Measurements from ENCODE around the gene DGUOK. TPM values are rescaled to one million over a fixed set of nuclear protein-coding genes. Genes with fewer than 3 reads are reported as not detected.

Gene DGUOK
- total RNA-seq, 2 donors from 2014 or later: 77.4 to 107 TPM

DNA sequence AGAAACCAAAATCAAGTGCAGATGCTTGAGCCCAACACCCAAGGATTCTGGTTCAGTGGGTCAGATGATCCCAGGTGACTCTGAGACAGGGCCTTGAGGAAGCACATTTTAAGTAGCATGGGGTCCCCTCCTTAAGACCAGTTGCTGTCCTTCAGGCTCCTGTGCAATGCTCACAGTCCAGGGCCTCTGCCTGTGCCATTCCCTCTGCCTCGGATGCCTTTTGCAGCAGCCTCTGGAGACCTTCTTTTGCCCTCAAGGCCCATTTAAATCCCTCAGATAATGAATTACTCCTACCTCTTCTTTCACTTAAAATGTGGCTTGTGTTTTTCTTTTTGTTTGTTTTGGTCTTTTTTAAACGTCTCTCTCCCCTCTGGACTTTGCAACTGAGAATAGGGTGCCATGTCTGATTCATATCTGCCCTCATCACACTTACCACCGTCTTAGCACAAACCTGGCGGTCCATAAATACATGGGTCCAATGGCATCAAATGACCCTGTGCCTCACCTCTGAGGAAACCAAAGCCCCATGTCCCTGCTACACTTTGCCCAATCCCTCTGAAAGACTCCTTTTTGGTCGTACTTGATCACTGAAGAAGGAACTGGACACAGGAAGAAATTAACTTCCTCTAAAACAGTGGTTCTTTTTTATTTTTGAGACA, 19.7 kb upstream of the DGUOK start:
- no peak overlapping the region for H3K27ac ChIP-seq
- WGBS: 55% methylated on average over 5 of the region's 5 CpGs
- no peaks in the 10 kb centered on the region for H3K27me3 ChIP-seq (replicated peaks; ENCODE audit: insufficient read depth)
- H3K4me3 ChIP-seq: no peak overlapping the region
- no peak for DNase-seq (ENCODE audit: low spot score)
- H3K9me3 ChIP-seq: no peaks in the 10 kb centered on the region
- no peaks in the 10 kb centered on the region for H3K4me1 ChIP-seq (replicated peaks)
- no peaks in the 10 kb centered on the region for H3K36me3 ChIP-seq
- intact Hi-C loops (cut with DNase I): no loop called here
- TF ChIP-seq POLR2A (IDR thresholded peaks at IDR 0.05) (no peak), POLR2AphosphoS5 (IDR thresholded peaks at IDR 0.05) (no peak)
- TF ChIP-seq, protein P1, sequence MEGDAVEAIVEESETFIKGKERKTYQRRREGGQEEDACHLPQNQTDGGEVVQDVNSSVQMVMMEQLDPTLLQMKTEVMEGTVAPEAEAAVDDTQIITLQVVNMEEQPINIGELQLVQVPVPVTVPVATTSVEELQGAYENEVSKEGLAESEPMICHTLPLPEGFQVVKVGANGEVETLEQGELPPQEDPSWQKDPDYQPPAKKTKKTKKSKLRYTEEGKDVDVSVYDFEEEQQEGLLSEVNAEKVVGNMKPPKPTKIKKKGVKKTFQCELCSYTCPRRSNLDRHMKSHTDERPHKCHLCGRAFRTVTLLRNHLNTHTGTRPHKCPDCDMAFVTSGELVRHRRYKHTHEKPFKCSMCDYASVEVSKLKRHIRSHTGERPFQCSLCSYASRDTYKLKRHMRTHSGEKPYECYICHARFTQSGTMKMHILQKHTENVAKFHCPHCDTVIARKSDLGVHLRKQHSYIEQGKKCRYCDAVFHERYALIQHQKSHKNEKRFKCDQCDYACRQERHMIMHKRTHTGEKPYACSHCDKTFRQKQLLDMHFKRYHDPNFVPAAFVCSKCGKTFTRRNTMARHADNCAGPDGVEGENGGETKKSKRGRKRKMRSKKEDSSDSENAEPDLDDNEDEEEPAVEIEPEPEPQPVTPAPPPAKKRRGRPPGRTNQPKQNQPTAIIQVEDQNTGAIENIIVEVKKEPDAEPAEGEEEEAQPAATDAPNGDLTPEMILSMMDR (IDR thresholded peaks at IDR 0.05): no peak

DNA sequence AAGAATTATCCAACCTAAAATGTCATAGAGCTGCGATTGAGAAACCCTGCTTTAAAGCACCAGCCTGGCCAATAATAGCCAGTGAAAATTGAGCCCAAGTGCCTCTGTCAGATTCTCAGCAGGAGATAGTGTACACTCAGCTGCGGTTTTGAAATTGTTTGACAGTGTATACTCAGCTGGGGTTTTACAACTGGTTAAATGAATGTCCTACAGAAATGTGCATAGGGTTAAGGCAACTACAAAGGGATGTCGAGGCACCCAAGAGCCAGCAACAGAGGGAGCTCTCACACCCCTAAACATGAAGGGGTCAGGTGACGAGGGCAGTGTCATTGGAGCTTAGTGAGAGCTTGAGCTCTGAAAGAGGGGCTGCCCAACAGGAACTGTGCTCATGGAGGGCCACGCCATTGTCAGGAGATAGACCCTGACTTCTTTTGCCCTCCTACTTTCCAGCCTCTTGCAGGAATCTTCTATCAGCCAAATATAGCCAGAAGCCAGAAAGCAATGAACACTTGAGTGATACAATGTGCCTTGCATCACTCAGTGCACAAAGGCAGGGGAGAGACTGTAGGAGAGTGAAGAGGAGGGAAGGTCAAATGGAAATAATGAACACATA, 18.7 kb upstream of the DGUOK start:
- Histone ChIP-seq H3K36me3 (no peaks in the 10 kb centered on the region), H3K27me3 (replicated peaks; ENCODE audit: insufficient read depth) (no peaks in the 10 kb centered on the region), H3K4me1 (replicated peaks) (no peaks in the 10 kb centered on the region), H3K27ac (no peak overlapping the region), H3K9me3 (no peaks in the 10 kb centered on the region), H3K4me3 (no peak overlapping the region)
- 40% methylated on average over 5 of the region's 5 CpGs for WGBS
- TF ChIP-seq, protein P1 (IDR thresholded peaks at IDR 0.05): peak in 1 of 4 experiments; percentile 11
- no peak for TF ChIP-seq POLR2A (IDR thresholded peaks at IDR 0.05)
- peak; percentile 41 for TF ChIP-seq POLR2AphosphoS5 (IDR thresholded peaks at IDR 0.05)
- DNase-seq (ENCODE audit: low spot score): no peak
- intact Hi-C loops (cut with DNase I): no loop called here

DNA sequence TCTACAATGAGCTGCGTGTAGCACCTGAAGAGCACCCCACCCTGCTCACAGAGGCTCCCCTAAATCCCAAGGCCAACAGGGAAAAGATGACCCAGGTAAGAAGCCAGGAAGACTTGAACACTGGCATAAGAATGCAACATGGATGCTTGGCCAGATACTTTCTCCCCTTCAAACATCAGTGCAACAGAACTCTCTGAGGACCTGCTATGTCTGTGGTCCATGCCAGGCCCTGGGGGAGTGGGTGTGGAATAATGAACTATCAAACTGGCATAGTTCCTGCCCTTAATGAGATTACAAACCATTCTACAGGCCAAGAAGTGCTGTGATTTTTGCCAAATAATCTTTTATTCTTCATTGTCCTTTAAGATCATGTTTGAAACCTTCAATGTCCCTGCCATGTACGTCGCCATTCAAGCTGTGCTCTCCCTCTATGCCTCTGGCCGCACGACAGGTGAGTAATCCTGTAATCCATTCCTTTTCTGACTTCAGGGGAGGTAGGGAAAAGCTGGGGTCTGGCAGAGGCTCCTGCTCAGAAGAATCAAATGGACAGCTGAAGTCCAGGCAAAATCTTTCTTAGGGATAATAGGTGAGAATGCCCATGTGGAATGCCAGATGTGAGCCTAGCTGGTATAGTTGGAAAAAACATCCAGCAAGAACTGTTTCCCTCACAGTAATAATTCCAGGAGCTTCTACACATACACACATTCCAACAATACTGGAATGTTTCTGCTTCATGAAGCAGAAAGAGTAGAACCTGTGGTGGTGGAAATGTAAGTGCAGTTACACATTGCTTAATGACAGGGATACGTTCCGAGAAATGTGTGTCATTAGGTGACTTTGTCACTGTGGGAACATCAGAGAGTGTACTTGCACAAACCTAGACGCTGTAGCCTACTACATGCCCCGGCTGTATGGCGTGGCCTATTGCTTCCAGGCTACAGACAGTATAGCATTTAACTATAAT, 17.7 kb upstream of the DGUOK start:
- intact Hi-C loops (cut with DNase I): no loop called here
- H3K4me1 ChIP-seq (replicated peaks): no peaks in the 10 kb centered on the region
- no peaks in the 10 kb centered on the region for H3K9me3 ChIP-seq
- no peaks in the 10 kb centered on the region for H3K27me3 ChIP-seq (replicated peaks; ENCODE audit: insufficient read depth)
- 68% methylated on average over 10 of the region's 10 CpGs for WGBS
- TF ChIP-seq POLR2A (IDR thresholded peaks at IDR 0.05) (no peak), POLR2AphosphoS5 (IDR thresholded peaks at IDR 0.05) (peak; percentile 41)
- TF ChIP-seq, protein P1 (IDR thresholded peaks at IDR 0.05): no peak
- no peak for DNase-seq (ENCODE audit: low spot score)
- no peak overlapping the region for H3K27ac ChIP-seq
- H3K4me3 ChIP-seq: no peak overlapping the region
- no peaks in the 10 kb centered on the region for H3K36me3 ChIP-seq

DNA sequence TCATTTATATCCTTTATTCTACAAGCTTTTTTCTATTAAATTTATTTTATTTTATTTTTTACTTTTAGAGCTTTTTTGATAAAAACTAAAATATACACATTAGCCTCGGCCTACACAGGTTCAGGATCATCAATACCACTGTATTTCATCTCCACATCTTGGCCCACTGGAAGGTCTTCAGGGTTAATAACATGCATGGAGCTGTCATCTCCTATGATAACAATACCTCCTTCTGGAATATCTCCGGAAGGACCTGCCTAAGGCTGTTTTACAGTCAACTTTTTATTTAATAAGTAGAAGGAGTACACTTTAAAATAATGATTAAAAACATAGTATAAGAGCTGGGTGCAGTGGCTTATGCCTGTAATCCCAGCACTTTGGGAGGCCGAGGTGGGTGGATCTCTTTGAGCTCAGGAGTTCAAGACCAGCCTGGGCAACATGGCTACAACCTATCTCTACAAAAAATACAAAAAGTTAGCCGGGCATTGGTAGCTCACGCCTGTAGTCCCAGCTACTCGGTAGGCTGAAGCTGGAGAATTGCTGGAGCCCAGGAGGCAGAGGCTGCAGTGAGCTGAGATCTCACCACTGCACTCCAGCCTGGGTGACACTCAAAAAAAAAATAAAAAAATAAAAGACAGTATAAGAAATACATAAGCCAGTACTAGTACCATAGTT, 15.7 kb upstream of the DGUOK start:
- Histone ChIP-seq H3K36me3 (no peaks in the 10 kb centered on the region), H3K27ac (no peak overlapping the region)
- DNase-seq (ENCODE audit: low spot score): no peak

More for the DNA sequence above, 15.7 kb upstream of the DGUOK start:
- Histone ChIP-seq H3K27me3 (replicated peaks; ENCODE audit: insufficient read depth) (no peaks in the 10 kb centered on the region), H3K4me3 (no peak overlapping the region), H3K9me3 (no peaks in the 10 kb centered on the region), H3K4me1 (replicated peaks) (no peaks in the 10 kb centered on the region)
- no peak for TF ChIP-seq POLR2AphosphoS5 (IDR thresholded peaks at IDR 0.05)
- TF ChIP-seq POLR2A (IDR thresholded peaks at IDR 0.05): no peak
- TF ChIP-seq, protein P1 (IDR thresholded peaks at IDR 0.05): no peak
- intact Hi-C loops (cut with DNase I): no loop called here
- WGBS: 71% methylated on average over 6 of the region's 6 CpGs

Data from prostate gland (tissue), 2 donors.